ENCODE results near the gene BCL11A.

BCL11A gene

DNA sequence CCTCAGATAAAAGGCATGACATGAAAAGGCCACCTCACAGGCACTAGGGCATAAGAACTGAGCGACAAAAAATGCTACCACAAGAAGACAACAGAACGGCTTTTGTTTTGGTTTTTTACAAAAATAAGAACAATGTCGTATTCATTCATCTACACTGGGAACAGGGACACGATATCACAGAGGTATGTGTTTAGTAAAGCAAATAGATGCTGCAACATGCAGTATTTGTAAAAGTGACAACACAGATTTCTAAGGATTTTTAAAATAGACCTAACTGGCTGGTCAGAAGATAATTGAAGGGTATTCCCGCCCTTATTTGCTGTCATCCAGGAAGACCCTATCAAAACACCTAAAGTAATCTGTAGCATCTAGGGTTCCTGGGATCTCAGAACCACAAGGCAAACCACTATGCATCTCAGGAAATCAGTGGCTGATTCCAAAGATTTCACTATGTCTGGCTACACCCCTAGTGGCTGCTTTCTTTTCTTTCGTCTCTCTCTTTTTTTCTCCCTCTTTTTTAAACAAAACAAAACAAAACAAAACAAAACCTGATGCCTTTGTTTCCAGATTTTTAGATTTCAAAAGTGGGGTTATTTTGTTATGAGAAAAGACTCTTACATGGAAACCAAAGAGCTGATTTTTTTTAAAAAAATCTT is 97.2 kb downstream of the BCL11A start:
- DNase-seq = no peak

- no peak for DNase-seq
Measured at GRCh38 chr2:60453872-60454271, 99.6 kb downstream of the BCL11A start.

DNA sequence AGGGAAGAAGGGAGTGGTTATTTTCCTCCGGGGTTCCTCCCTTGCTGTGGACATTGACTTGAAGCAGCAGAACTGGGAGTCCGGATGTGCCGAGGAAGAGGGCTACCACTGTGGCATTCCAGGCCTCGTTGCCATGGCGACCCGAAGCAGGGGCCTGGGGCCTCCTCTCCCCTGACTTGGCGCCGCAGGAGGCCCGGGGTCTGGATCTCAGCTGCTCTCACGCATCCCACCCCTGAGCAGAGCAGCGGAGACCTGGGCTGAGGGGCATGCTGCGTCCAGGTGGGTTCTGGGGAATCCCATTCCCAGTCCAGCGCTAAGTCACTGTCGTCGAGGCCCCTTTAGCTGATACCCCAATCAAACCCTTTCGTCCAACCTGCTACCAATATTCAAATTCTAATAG is 100.2 kb downstream of the BCL11A start:
- no peak for DNase-seq

GRCh38 chr2:60450488-60450887 is 103.0 kb downstream of the BCL11A start:
- no peak for DNase-seq

DNA sequence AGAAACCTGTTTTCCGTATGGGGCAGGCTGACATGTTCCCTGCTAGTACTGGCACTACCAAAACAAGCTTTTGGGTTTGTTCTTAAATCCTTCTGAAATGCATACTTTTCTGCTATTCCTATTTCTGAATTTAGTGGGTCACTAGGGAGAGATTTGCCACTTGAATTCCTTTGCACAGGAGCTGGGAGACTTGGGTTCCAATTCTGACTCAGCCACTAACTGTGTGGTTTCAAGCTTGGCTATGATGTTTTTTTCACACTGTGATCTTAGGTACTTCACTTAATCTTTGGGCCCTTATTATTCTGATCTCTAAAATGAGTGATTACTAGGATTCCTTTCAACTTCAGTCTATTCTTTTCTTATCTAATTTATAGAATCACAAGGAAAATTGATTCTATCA is 105.5 kb downstream of the BCL11A start:
- no peak for DNase-seq

DNA sequence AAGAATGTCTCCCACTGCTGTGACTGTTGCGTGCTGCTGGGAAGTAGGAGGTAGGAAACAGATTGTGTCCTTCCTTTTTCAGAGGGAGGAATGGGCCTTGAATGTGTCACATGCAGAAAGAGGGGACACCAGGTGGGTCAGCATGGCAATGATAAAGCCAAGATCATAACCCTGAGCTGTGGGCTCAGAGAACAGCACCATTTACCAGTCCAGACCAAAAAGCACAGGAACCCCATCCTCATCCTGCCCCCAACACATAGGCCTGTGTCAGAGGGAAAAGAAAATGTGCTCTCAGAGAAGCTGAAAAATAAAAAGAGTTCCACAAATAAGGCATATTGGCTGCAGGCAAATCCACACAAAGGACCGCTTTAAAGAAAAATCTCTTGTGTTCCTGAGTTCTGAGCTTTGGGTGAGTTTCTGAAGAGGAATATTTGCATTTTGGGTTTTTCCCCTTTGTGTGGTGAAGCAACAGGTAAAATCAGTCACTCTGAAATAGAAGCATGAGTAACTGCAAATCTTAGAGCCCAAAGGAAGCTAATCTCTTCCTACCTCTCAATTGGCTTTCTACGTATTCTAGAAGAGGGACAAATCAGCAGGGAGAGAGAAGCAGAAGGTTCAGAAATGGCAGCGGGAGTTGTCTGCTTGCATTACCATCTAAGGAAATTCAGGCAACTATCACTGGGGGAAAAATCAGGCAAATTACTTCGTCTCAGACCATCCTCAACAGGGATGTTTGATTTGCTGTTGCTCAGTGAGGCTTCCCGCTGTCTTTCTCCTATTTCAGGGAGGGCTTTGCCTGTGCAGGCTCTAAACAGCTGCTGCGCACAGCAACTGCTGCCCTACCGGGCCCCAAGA is 106.8 kb downstream of the BCL11A start:
- no peak for DNase-seq

DNA sequence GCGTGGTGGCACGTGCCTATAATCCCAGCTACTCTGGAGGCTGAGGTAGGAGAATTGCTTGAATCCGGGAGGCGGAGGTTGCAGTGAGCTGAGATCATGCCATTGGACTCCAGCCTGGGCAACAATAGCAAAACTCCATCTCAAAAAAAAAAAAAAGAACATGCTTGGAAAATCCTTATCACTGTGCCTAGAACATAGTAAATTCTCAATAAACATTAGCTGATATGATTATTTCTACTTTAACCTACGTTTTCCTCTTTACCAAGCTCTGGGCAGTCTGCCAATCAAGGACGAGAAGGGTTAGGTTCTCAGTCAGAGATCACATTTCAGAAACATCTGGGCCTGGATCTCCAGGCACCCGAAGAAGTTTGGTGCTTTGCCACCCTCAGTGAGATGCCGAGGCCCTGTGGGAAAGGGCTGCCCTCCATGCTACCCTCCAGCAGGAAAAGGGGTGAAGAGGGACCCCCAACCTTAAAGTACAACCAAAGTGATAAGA is 107.7 kb downstream of the BCL11A start:
- DNase-seq = no peak

DNA sequence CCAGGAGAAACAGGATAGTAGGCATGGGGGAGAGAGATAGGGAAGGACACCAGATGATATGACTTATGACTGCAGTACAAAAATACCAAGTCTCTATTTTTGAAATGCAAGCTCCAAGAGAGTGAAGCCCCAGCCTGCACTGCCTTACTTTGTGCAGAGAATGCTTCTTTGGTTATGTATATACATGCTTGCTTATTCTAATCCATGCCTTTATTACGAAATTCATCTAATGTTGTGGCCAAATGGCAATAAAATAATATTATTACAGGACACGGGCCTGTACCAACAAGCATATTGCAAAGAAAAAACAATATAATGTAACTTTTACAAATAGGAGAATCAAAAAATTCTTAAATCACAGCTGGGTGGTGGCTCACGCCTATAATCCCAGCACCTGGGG is 110.8 kb downstream of the BCL11A start:
- no peak for DNase-seq

- DNase-seq = no peak
Measured at GRCh38 chr2:60441800-60442199, 111.7 kb downstream of the BCL11A start.

DNA sequence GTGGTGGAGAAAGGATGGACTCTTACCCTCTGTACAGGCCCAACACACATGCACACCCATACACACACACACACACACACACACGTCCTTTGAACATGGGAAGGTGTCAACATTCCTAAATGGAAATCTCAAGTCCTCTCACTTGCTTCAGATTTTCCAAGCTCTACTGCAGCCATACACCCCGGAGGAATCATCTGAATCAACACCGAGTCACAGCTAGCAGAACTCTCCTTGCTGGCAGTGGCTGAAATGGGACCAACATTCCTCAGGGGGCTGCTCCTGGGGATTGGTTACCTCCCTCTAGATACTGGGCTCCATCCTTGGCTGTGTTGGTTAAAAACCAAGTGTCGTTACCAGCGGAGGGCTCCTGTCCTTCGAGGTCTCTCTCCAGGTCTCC is 112.7 kb downstream of the BCL11A start:
- no peak for DNase-seq

DNA sequence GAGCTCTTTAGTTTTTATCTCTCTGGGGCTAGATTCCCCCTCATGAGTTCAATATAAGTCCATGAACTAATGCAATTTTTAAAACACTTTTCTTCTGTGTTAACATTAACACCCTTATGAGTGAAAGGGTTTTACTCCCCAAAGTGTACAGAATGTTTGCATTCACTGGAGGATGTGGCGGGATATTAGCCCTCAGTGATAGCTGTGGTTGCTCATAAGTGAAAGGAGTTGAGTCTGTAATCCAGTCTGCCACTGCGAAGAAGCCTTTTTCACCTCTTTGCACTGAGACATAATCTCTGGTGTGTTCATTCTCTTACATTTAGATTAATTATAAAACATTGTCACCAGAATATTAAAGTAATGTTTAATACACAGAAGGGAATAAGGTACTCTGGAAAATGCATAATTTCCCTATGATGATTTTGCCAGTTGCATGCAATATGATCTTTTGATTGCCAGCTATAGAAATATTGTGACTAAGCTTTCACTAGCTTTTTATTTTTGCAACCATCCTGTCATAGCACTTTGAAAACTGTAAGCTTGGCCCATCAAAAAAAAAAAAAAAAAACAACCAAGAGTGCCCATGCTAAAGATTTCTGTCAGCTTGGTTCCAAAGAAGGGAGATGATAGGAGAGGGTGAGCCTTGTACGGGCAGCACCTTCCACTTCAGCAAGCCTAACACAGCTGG is 113.2 kb downstream of the BCL11A start:
- no peak for DNase-seq

GRCh38 chr2:60439219-60439974 is 114.1 kb downstream of the BCL11A start:
- DNase-seq = no peak

DNA sequence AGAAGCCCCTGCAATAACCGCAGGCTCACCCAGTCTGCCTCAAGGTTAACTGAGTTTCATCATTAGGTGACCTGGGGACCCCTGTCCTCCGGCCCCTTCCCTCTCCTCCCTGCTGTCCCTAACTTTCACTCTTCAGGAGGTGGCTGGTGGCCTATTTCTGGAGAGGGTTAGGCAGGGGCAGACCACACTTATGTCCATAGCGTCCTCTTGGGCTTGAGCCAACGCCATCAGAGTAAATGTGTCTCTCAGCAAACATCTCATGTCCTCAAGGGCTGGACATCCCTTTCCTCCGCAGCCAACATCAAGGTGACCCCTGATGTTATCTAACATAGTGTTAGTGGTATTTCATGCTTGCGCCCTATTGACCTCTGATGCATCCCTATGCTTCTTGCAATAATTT is 114.8 kb downstream of the BCL11A start:
- DNase-seq = no peak

- no peak for DNase-seq
Measured at GRCh38 chr2:60438131-60438530, 115.3 kb downstream of the BCL11A start.

DNA sequence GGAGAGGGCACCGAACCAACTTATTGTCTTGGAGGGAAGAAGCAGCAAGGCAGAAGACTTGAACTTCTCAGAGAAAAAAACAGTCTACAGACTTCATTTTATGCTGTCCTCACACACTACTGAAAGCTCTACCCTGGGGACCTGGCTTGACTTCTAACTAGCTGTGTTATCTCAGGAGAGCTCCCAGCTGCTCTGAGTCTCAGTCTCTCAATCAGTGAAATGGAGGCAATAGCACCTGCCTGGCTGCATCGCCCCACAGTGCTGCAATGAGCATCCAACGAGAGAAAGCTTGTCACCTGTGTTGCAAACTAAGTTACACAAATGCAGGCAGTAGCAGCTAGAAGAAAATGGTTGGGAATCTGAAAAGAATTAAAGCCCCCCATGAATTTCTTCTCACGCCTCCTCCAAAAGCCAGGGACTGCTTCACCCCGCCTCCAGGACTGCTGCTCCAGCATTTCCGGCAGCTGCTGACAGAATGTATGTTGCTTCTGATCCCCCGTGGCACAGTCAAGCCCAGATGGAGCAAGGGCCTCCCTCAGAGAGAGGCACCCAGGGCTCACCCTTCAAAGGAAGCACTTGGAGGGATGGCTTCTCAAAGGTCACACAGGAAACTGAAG is 116.3 kb downstream of the BCL11A start:
- DNase-seq = no peak

GRCh38 chr2:60433018-60433596 is 120.3 kb downstream of the BCL11A start:
- DNase-seq = no peak

DNA sequence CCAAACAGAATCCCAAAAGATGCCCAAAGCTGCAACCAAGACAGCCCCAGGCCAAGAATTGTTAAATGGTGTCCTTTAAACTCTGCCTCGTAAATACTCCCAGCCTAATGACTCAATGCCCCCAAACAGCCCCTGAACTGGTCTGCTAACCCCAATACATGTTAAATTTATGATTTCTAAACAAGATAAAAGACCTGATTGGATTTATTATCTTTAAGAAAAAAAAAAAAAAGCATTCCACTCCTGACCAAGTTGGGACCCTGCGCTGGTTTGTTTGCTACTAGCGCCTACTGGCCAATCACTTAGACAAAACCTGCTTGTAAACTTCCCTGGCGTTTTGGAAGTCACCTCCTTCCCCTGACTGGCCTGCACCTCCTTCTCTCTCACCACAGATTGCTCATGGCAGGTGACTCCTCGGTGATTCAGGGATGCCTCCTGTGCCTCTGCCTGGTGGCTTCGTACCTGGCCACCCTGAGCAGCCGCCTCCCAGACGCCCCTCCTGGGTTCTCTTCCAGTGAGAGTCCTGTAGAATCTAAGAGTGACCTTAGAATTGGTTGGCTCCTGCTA is 121.3 kb downstream of the BCL11A start:
- DNase-seq = no peak

DNA sequence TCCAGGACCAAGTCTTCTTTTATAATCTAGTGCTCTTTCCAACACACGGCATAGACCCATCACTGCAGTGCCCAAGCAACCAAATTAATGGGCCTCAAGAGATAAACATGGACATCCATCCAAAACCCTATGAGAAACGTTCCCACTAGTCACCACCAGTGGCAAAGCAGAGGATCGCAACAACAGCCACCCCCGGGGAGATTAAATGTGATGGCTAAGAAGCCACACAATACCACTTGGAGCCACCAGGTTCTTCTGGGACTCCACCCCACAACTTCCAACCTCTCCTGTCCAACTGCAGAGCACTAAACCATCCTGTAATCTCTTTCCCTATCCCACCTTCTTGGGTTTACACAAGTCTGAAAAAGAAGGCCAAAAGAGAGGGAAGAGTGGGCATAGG is 123.8 kb downstream of the BCL11A start:
- DNase-seq = no peak

DNA sequence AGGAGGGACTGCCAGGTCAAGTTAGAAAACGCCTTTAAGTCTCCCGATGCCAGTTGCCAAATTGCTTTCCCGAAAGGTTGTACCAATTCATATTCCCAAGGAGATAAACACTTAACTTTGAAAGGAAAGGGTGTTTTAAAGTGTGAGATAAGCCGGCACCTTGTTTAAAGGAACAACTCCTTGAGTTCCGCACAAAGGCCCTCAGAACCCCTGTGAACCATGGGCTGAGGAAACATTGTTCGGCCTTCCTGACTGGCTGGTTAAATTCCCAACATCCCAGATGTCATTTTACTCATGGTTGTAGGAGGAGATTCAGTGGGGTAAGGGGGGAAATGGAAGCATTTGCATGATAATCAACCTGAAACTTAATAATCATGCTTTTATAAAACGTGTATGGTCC is 126.6 kb downstream of the BCL11A start:
- no peak for DNase-seq

- no peak for DNase-seq
Measured at GRCh38 chr2:60426341-60426740, 127.1 kb downstream of the BCL11A start.

DNA sequence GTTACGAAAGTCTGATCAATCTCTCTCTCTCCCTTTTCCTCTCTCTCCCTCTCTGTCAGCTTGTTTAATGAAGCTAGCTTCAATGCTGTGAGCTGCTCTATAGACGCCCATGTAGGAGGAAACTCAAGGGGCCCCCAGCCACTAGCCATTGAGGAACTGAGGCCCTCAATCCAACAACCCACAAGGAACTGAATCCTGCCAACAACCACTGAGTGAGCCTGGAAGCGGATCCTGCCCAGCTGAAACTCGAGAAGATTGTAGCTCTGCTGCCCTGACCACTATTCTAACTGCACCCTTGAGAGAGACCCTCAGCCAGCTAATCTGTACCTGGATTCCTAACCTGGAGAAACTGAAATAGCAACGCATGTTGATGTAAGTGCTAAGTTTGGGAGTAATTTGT is 129.2 kb downstream of the BCL11A start:
- no peak for DNase-seq

GRCh38 chr2:60423505-60423904 is 129.9 kb downstream of the BCL11A start:
- no peak for DNase-seq

Data from NCI-H187 (cell line).